ENCODE results near the gene ATP7B.
"Not testable (repeated sequence)": the region's sequence is repeated elsewhere in the genome, so short reads cannot be mapped to it uniquely, and the experiment has no call there.

DNA sequence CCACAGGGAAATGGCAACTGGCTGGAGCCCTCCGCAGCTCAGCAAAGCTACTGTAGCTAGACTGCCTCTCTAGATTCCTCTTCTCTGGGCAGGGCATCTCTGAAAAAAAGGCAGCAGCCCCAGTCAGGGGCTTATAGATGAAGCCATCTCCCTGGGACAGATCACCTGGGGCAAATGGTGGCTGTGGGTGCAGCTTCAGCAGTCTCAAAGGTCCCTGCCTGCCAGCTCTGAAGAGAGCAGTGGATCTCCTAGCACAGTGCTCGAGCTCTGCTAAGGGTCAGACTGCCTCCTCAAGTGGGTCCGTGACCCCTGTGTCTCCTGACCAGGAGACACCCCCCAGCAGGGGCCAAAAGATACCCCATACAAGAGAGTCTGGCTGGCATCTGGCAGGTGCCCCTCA lies 28.0 kb downstream of the ATP7B start:
- TF ChIP-seq POLR2A (IDR thresholded peaks at IDR 0.05; ENCODE audit: low read length); GATA1 (IDR thresholded peaks at IDR 0.05; ENCODE audit: low read depth, low read length): not testable (repeated sequence)
